GM18502 (cell line): ENCODE measurements around the gene ASIC3.

Source experiments
- ATAC-seq: cut with Tn5 transposase; IDR thresholded peaks from one replicate; pipeline ENCODE4 v1.9.1; 2021; ENCODE audit warnings: mild to moderate bottlenecking; ENCODE audit not compliant: unreplicated experiment, poor library complexity

ASIC3 gene

DNA sequence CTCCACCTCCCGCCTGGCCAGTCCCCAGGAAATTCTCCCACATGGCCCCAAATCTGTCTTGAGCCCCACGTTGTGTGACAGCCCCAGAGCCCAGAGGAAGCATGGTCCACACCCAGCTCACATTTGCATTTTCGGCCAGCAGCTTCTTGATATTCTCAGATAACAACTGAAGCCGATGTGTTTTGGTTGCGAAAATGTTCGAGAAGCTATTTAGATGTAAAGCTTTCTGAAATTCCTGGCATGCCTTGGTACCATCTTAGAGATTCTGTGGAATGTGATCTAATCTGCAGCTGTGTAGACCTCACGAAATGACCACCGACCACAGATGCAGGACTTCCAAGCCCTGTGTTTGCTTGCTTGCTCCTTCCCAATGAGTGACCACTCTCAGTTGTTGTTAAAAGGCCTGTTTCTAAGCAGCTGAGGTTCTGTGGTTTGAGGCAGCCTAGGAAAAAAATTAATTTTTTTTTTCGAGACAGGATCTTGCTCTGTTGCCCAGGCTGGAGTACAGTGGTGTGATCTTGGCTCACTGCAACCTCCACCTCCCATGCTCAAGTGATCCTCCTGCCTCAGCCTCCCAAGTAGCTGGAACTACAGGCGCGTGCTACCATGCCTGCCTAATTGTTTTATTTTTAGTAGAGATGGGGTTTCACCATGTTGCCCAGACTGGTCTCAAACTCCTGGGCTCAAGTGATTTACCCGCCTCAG, 19.9 kb downstream of the ASIC3 start:
- ATAC-seq, result no peak

DNA sequence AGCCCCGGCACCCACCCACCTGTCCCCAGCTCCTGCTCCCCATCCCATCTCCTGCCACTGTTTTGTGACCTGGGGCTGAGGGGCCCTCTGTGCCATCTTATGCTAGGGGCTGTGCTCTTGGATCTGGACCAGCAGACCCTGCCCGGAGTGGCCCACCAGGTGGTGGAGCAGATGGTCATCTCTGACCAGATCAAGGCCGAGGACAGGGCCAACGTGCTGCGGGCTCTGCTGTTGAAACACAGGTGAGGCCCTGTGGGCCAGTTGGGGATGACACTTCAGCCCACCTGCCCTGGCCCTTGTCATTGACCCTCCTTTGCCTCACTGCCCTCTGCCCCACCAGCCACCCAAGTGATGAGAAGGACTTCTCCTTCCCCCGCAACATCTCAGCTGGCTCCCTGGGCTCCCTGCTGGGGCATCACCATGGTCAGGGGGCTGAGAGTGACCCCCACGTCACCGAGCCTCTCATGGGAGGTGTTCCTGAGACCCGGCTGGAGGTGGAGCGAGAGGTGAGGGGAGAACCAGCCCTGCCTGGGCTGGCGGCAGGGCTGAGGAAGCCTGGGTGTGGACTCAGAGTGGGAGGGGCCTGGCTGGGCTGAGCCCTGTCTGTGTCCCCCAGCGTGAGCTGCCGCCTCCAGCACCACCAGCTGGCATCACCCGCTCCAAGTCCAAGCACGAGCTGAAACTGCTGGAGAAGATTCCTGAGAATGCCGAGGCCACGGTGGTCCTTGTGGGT, 21.7 kb downstream of the ASIC3 start:
- no peak for ATAC-seq

DNA sequence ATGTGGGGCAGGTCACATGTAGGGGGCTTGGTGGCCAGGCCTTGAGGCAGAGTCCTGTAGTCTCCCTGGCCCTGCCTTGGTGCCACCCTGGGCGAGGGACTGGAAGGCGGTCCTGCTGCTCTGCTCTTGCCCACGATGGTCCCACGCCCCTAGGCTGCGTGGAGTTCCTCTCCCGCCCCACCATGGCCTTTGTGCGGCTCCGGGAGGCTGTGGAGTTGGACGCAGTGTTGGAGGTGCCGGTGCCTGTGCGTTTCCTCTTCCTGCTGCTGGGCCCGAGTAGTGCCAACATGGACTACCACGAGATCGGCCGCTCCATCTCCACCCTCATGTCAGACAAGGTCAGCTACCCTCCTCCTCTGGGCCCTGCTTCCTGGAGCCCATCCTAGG, 22.2 kb downstream of the ASIC3 start:
- ATAC-seq, result no peak

DNA sequence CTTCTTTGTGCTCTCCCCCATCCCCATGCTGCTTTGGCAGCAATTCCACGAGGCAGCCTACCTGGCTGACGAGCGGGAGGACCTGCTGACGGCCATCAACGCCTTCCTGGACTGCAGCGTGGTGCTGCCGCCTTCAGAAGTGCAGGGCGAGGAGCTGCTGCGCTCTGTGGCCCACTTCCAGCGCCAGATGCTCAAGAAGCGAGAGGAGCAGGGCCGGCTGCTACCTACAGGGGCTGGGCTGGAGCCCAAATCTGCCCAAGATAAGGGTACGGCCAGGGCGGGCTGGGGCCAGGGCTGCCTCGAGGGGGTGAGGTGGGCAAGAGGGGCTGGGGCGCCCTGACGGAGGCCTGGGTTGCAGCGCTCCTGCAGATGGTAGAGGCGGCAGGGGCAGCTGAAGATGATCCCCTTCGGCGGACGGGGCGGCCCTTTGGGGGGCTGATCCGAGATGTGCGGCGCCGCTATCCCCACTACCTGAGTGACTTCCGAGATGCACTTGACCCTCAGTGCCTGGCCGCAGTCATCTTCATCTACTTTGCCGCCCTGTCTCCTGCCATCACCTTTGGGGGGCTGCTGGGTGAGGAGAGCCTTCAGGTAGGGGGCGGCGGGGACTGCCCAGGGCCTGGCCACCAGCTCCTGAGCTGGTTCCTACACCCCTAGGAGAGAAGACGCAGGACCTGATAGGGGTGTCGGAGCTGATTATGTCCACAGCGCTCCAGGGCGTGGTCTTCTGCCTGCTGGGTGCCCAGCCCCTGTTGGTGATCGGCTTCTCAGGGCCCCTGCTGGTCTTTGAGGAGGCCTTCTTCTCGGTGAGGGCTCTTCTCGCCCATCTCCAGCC, 22.9 kb downstream of the ASIC3 start:
- no peak for ATAC-seq

DNA sequence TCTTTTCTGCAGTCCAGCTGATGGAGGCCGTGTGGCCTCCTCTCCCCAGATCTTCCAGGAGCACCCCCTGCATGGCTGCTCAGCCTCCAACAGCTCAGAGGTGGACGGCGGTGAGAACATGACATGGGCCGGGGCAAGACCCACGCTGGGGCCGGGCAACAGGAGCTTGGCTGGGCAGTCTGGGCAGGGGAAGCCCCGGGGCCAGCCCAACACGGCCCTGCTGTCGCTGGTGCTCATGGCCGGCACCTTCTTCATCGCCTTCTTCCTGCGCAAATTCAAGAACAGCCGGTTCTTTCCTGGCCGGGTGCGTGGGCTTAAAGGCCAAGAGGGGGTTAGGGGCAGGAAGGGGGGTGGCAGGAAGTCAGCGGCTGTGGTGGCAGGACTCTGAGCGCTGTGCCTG, 25.7 kb downstream of the ASIC3 start:
- ATAC-seq, result no peak

DNA sequence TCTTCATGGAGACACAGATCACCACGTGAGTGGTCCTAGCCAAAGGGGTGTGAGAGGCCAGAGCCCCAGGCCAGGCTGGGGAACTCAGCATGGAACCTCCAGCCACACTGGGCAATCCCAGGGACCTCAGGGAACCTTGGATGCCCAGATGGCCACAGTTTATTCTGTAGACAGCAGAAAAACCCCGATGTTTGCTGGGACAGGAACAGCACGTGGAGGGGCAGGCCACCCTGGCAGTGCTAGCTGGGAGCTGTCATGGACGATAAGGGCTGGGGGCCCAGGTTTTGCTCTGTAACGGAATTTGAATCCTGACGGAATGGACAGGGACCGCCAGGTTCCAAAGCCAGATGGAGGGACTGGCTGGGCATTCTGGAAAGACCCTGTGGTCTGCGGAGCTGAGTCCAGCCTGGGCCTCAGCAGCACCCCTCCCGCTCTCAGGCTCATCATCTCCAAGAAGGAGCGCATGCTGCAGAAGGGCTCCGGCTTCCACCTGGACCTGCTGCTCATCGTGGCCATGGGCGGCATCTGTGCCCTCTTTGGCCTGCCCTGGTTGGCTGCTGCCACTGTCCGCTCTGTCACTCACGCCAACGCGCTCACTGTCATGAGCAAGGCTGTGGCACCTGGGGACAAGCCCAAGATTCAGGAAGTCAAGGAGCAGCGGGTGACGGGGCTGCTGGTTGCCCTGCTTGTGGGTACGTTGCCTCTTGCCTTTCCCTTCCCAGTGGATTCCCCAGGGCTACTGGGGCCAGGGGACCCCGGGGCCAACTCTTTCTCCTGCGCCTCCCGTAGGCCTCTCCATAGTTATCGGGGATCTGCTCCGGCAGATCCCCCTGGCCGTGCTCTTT, 26.7 kb downstream of the ASIC3 start:
- no peak for ATAC-seq

DNA sequence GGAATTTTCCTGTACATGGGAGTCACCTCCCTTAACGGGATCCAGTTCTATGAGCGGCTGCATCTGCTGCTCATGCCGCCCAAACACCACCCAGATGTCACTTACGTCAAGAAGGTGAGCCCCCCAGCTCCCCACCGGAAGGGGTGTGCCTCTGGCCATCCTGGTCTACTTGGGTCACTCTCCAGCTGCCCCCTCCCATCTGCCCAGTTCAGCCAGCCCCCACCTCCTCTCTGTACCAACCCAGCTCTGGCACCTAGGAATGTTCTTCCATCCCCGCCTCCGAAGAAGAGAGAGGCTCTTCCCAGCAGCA, 27.3 kb downstream of the ASIC3 start:
- ATAC-seq, result no peak

DNA sequence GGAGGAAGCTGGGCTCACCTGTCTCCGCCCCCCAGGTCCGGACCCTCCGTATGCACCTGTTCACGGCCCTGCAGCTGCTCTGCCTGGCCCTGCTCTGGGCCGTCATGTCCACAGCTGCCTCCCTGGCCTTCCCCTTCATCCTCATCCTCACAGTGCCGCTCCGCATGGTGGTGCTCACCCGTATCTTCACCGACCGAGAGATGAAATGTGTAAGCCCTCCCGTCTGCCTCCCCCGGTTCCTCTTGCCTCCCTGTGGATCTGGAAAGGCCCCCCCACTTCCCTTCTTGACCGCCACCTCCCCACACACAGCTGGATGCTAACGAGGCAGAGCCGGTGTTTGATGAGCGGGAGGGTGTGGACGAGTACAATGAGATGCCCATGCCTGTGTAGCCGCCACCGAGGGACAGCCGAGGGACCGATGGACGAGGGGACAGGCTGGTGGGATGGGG, 27.7 kb downstream of the ASIC3 start:
- ATAC-seq, result no peak

DNA sequence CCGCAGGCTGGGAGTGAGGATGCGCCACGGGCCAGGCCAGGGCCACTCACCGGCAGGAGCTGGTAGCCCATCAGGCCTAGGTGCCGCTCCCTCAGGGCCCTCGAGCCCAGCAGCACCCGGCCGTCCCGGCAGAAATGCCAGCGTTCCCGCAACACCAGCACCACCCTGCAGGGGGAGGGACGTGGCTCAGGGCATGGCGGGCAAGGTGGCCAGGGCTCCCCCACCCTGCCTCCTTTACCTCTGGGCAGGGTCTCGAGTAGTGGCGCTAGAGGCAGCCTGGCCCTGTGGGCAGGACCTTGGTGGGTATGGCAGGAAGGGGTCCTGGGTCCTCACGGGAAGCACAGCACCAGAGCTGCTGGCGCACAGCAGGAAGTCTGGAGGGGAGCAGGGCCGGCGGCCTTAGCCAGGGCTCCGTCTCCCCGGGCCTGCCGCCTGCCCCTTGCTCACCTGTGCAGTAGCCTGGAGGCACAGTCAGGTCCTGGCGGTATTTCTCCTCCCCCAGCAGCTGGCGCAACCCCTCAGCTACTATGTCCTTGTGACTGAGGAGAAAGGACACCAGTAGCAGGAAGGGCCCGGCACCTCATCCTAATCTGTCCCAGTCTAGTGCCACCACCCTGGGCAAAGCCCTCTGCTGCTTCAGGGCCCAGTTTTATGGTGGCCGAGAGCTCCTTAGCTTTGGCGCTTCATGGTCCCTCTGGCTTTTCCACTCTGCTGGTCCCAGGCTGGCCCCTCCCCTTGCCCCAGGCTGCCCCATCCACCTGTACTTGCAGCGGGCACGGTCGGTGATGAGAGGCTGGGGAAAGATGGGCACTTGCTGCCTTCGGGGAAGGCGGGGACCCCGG, 28.8 kb downstream of the ASIC3 start:
- no peak for ATAC-seq

DNA sequence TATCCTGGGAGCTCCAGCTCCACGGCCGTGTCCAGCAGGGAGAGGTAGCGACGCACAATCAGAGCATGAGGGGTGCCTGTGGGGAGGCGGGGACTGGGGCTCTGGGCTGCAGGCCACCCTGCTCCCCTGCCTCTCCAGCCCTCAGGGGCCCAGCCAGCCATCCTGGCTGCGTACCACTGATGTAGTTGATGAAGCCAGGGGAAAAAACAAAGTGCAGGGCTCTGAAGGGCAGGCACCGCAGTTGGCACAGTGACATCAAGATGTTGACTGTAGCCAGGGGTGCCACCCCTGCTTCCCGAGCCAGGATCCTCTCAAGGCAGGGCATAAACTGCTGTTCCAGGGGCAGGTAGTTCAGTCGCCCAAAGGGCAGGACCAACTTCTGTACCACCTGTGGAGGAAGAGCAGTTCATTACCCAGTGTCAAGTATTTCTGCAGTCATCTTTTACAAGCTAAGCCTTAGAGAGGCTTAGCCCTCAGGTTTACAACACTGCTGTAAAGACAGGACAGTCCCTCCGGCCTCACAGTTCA, 29.4 kb downstream of the ASIC3 start:
- no peak for ATAC-seq

DNA sequence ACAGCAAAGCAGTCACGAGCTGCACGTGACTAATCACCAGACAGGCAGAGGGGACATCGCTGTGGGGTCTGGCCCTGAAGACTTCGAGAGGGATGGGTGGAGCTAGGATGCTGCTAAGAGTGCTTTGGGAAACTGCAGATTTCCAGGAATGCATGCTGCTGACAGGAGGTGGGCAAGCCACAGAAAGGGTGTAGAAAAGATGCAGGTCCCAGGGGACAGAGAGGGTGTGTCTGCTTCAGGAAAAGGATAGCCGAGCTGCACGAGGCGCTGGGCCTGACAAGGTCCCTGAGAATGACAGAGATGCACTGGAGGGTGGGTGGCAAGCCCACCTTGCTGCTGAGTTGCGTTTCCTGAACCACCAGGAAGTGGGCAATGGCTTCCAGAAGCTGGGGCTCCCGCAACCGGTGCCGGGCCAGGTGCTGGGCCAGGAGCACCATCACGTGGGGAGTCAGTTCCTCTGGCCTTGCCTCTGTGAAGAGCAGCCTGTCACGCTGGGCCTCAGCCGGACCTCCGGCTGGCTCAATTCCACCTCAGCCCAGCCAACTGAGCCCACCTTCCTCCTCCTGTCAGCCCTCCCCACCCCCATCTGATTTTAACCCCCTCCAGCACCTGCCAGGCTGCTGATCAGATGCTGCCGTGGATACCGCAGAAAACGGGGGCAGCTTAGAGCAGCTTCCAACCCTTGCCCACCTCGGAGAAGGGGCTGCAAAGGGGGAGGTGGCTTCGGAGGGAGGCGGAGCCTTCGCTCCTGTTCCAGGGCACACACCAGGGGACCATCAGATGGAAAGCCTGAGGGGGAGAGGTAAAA, 30.1 kb downstream of the ASIC3 start:
- ATAC-seq, result no peak

DNA sequence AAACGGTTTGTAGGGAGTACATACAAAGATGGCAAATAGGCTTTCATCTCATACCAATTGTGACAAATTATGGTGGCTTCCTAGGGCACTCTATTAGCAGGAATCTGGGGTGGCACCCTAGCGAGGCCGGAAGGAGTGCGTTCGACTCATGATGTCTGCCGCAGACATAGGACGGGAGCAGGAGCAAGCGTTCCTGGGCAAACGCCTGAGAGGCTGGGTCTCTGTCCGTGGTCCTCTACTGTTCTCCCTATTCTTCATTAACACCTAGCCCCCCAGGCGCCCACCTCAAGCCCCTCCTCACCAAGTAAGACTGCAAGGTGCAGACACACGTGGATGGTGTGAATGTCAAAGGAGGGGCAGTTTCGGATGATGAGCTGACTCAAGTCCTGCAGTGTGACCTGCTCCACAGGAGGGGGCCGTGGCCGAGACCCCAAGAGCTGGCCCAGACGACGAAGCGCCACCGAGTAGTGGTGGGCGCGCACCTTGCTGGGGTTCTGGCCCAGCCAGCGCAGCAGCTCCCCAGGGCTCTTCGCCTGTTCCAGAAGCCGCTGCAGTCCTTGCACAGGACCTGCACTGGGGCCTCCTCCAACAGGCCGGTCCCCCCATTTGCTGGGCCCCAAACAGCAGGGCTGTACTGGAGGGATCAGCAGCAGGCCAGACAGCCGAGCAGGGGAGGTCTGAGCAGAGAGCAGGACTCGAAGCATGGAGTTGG, 31.0 kb downstream of the ASIC3 start:
- no peak for ATAC-seq

DNA sequence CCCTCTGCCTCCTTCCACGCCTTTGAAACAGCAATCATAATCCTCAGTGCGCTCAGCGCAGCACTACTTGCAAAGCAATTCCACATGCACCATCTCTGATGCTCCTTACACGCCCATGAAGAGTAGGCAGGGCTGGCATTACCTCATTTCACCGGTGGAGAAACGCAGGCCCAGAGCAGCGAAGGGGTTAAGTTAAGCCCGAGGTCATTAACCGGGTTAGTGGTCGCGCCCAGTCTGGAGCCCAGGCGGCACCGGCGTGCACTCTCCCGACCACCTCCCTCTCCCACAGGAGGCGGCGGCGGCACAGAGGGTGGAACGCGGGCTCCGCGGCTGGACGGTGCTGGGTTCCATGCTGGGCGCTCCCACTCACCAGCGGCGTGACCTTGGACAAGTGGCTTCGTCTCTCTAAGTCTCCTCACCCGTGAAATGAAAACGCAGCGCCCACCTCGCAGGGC, 31.8 kb downstream of the ASIC3 start:
- peak; percentile 3 for ATAC-seq

DNA sequence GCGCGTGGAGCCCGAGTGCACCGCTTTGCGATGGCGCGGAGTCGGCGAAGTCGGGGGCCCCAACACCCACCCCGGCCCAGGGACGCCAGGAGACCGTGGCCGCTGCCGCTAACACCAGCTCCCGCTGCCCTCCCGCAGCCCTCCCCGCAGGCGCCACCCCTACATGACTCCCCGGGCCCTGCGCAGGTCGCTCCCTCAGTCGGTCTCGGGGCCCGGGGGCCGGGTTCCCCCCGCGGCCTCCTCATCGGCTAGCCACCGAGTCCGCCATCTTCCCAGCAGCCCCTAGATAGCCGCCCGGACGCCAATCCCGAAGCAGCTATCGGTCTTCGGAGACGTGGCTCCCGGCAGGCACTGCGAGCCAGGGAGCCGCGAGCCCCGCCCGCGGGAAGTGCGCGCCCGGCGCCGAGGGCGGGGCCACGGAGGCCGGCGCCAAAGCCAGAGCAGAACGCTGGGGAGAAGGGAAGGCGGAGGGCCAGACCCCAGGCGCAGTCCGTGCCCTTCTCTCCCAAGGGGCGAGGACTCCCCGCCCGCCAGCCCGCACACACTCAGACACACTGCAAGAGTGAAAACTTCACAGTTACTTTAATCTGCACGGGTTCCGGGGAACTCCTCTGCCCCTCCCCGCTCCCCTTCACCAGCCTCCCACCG, 32.3 kb downstream of the ASIC3 start, which contains the start of gene FASTK:
Gene FASTK (minus strand): TSS at position 288 of the 648 bp plus-strand sequence. CDS start 43 bp downstream, at position 245.
- peak; percentile 79 for ATAC-seq

DNA sequence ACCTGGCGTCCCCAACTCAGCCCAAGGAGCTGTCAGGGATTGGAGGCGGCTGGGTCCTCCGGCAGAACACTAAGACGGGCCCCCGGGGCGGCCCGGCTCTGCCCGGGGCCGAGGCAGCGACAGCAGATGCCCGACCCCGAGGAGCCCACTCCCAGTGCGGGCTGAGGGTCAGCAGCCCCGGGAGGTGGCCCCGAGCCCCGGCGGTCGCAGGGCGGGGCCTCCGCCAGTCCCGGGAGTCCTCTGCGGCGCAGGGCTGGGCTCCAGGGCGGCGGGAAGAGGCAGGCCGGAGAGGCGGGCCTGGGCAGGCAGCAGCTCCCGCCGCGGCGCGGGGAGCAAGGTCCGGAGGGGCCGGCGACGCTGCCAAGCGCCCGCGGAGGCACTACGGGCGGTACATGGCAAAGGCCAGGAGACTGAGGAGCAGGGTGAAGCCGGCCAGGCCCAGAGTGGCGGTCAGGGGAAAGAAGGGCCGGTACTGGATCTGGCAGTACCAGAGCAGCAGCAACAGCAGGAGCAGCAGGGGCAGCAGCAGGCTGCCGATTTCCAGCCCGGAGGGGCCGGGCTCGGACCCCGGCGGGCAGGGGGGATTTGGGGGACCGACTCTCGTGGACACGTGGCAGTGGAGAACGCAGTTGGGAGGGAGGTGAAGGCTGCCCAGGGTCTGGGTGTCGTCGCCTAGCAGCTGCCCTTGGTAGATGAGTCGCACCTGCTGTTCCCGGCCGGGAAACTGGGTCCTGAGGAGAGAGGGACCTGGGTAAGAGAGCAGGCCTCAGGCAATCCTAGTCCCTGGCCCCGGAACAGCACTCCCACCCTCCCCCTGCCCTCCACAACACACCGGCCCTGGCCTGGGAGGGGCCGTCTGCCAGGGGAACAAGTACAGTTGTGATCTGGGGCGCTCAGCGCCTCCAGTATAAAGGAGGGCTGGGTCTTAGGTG, 33.1 kb downstream of the ASIC3 start:
- no peak for ATAC-seq
